GM12878 (cell line): ENCODE measurements around the gene OR2H1. TPM values are rescaled to one million over a fixed set of nuclear protein-coding genes. Genes with fewer than 3 reads are reported as not detected.

ENCODE experiments used
- ATAC-seq: fragments of 200-7000 bp; cut with Tn5 transposase; 3 replicates; pipeline ENCODE4 v1.9.1; 2020; ENCODE audit warnings: mild to moderate bottlenecking, moderate library complexity
- BruUV-seq: library from RNA; stranded (reverse); fragments of 400-500 nt; replicated peaks from 2 replicates; lab custom pipeline; 2021; lab: Mats Ljungman, UMichigan
- CTCF ChIA-PET: fragments of 300-600 bp; sonication (Branson Sonifier 250); formaldehyde crosslinking; extraction: SDS; loops from one replicate; lab custom pipeline; 2021; ENCODE audit warnings: inconsistent platforms; lab: Yijun Ruan, JAX
- POLR2A ChIA-PET: fragments of 350-600 bp; formaldehyde crosslinking; extraction: SDS; loops from one replicate; lab custom pipeline; 2021; ENCODE audit warnings: inconsistent platforms; lab: Charles Lee
- RAD21 ChIA-PET: fragments of 300-600 bp; sonication (Branson Sonifier 250); formaldehyde crosslinking; loops from one replicate; lab custom pipeline; 2023; ENCODE audit warnings: antibody characterized with exemption; ENCODE audit not compliant: unreplicated experiment; lab: Charles Lee
- SMC1A ChIA-PET: fragments of 300-600 bp; sonication (Branson Sonifier 250); formaldehyde crosslinking; loops from one replicate; lab custom pipeline; 2023; ENCODE audit not compliant: unreplicated experiment, uncharacterized antibody; lab: Charles Lee
- DNase-seq: peaks from one replicate; pipeline ENCODE4 v3.0.0-alpha.2; 2011; ENCODE audit warnings: low read depth, low spot score
- FAIRE-seq: peaks from 3 replicates; lab custom pipeline; 2011; peaks lifted over from hg19 to GRCh38; lab: Jason Lieb, UNC
- H2AFZ ChIP-seq: 2 replicates; pipeline ENCODE4 v1.6.0; 2011; ENCODE audit warnings: low read depth, low read length, control low read depth; ENCODE audit not compliant: control insufficient read depth
- H3K27ac ChIP-seq: 2 replicates; pipeline ENCODE4 v1.5.1; 2011; ENCODE audit warnings: control low read depth; ENCODE audit not compliant: control insufficient read depth, insufficient read depth
- H3K27me3 ChIP-seq, 2 experiments: replicated peaks in 1 of 2; 2 replicates each; pipeline versions ENCODE4 v1.6.0 to v1.6.1; 2011; ENCODE audit warnings: low read length in 1 of 2; ENCODE audit not compliant: control insufficient read depth in 2 of 2, insufficient read depth in 2 of 2
- H3K36me3 ChIP-seq, 2 experiments: 2 replicates each; pipeline ENCODE4 v1.5.1; 2011; ENCODE audit warnings: low read length in 1 of 2; ENCODE audit not compliant: control insufficient read depth in 2 of 2, insufficient read depth in 2 of 2
- H3K4me1 ChIP-seq: 2 replicates; pipeline ENCODE4 v1.6.1; 2011; ENCODE audit warnings: mild to moderate bottlenecking, low read length, moderate library complexity, mixed read lengths; ENCODE audit not compliant: control insufficient read depth, insufficient read depth
- H3K4me2 ChIP-seq: 2 replicates; pipeline ENCODE4 v1.6.0; 2011; ENCODE audit warnings: control low read depth; ENCODE audit not compliant: control insufficient read depth, insufficient read depth
- H3K4me3 ChIP-seq: fragments of 200-600 bp; sonication (generic); 2 replicates; pipeline ENCODE4 v1.5.1; 2016
- H3K79me2 ChIP-seq: 2 replicates; pipeline ENCODE4 v1.6.0; 2011; ENCODE audit warnings: low read length; ENCODE audit not compliant: control insufficient read depth, insufficient read depth
- H3K9ac ChIP-seq: 2 replicates; pipeline ENCODE4 v1.8.0; 2011; ENCODE audit warnings: low read length, control low read depth, mixed read lengths; ENCODE audit not compliant: control insufficient read depth, insufficient read depth
- H3K9me3 ChIP-seq: replicated peaks from 3 replicates; pipeline ENCODE4 v1.5.1; 2011; ENCODE audit warnings: mild to moderate bottlenecking, low read length; ENCODE audit not compliant: control insufficient read depth, insufficient read depth
- H4K20me1 ChIP-seq: 2 replicates; pipeline ENCODE4 v1.6.0; 2011; ENCODE audit not compliant: control insufficient read depth, insufficient read depth
- CHD2 ChIP-seq: IDR thresholded peaks from 2 replicates; pipeline ENCODE4 v1.6.1; 2011; ENCODE audit warnings: low read depth, low read length, improper control_type of control experiment, borderline replicate concordance
- HCFC1 ChIP-seq: fragments of 150-350 bp; IDR thresholded peaks from 2 replicates; pipeline ENCODE4 v1.6.1; 2014; ENCODE audit warnings: low read length
- HSF1 ChIP-seq: fragments of 150-350 bp; IDR thresholded peaks from 2 replicates; pipeline ENCODE4 v1.6.1; 2014; ENCODE audit warnings: mild to moderate bottlenecking, low read depth, low read length
- IRF3 ChIP-seq: fragments of 450-650 bp; IDR thresholded peaks from 2 replicates; pipeline ENCODE4 v1.6.1; 2014; ENCODE audit warnings: mild to moderate bottlenecking
- LARP7 ChIP-seq: fragments of 450-650 bp; IDR thresholded peaks from 2 replicates; pipeline ENCODE4 v1.6.1; 2017; ENCODE audit warnings: mild to moderate bottlenecking
- PBX3 ChIP-seq: IDR thresholded peaks from 2 replicates; pipeline ENCODE4 v1.6.1; 2011; ENCODE audit warnings: mild to moderate bottlenecking, low read depth, low read length, moderate library complexity; ENCODE audit not compliant: insufficient replicate concordance
- POU2F2 ChIP-seq: IDR thresholded peaks from 3 replicates; pipeline ENCODE4 v1.6.1; 2011; ENCODE audit warnings: low read depth, mild to moderate bottlenecking, low read length, borderline replicate concordance
- RFX5 ChIP-seq: IDR thresholded peaks from 2 replicates; pipeline ENCODE4 v1.6.1; 2011; ENCODE audit warnings: low read depth, low read length, improper control_type of control experiment
- STAT3 ChIP-seq: IDR thresholded peaks from 2 replicates; pipeline ENCODE4 v1.6.1; 2011; ENCODE audit warnings: low read depth, low read length, improper control_type of control experiment
- TAF1 ChIP-seq: IDR thresholded peaks from 2 replicates; pipeline ENCODE4 v1.6.1; 2011; ENCODE audit warnings: mild to moderate bottlenecking, low read depth, low read length, borderline replicate concordance
- YBX1 ChIP-seq: fragments of 450-650 bp; IDR thresholded peaks from 2 replicates; pipeline ENCODE4 v1.6.1; 2016; ENCODE audit warnings: antibody characterized with exemption
- WGBS: methylation state at CpG from one replicate; pipeline ENCODE4 v1.1.6; 2016; ENCODE audit warnings: low lambda C conversion rate; ENCODE audit not compliant: insufficient replicate concordance, insufficient coverage; ENCODE audit errors: missing lambda C conversion rate; 5-methylcytosine and 5-hydroxymethylcytosine counted together
- in situ Hi-C: fragments of 300-500 bp; cut with MboI; formaldehyde crosslinking; loops from 9 replicates; pipeline ENCODE4 v1.14.3; 2018; ENCODE audit warnings: mixed read lengths
- intact Hi-C: fragments of 100-400 bp; cut with micrococcal nuclease; formaldehyde crosslinking; loops from one replicate; pipeline ENCODE4 v1.14.2; 2022; ENCODE audit not compliant: unreplicated experiment
- polyA plus RNA-seq, 11 experiments: library from polyadenylated mRNA; depleted of rRNA in 4 of 11; unstranded in 6 of 11; stranded (reverse) in 5 of 11; fragments of >200 nt; fragmentation: Nextera tagmentation in 4 of 11; fragmentation: Illumina TruSeq in 1 of 11; extraction: Ambion mirVana in 4 of 11; extraction: Trizol in 1 of 11; gene quantifications; 1 replicate in 1 of 11; 2 replicates in 10 of 11; pipeline versions ENCODE4 v1.2.1 to v1.2.3, GENCODE V29; 2011 to 2016; ENCODE audit warnings: inconsistent platforms in 2 of 11, missing spikeins in 2 of 11, low read depth in 1 of 11
- total RNA-seq, 4 experiments: library from RNA; depleted of rRNA in 3 of 4; stranded (reverse); fragments of >200 nt in 3 of 4; fragmentation: Illumina TruSeq in 1 of 4; extraction: Trizol in 1 of 4; gene quantifications; 2 replicates each; pipeline versions ENCODE4 v1.2.1 to v1.2.3, GENCODE V29; 2013 to 2021

OR2H1 gene
- total and polyA plus RNA-seq, 10 of the 15 experiments (the other 5 are each of a cell fraction or from before 2014, with no cell fraction given) = not detected

GRCh38 chr6:29494131-29494530 is 37.2 kb downstream of the OR2H1 start:
- H3K9ac ChIP-seq = no peak overlapping the region
- no peak overlapping the region for H3K4me2 ChIP-seq
- no TSS peak for BruUV-seq
- no peak overlapping the region for H3K27ac ChIP-seq
- intact Hi-C loops (no loop called here), in situ Hi-C loops (no loop called here)
- H3K4me3 ChIP-seq = no peak overlapping the region
- RAD21 ChIA-PET = no interaction called here
- no peak for TF ChIP-seq TAF1
- no peak for TF ChIP-seq STAT3
- no peak for TF ChIP-seq RFX5
- no peak for TF ChIP-seq CHD2
- no peak for TF ChIP-seq POU2F2
- no peak for TF ChIP-seq IRF3
- TF ChIP-seq HSF1 = no peak
- no peak for TF ChIP-seq PBX3
- TF ChIP-seq LARP7 = no peak
- TF ChIP-seq YBX1 = no peak
- TF ChIP-seq HCFC1 = no peak
- H2AFZ ChIP-seq = no peak overlapping the region
- no peaks in the 10 kb centered on the region for H3K4me1 ChIP-seq
- SMC1A ChIA-PET = interaction anchor here (0.9 to 1.8 kb wide), 2 partner anchors 11 to 78 kb away, joined by 3 read pairs; no protein-coding TSS in a partner anchor
- no peaks in the 10 kb centered on the region for H3K9me3 ChIP-seq
- POLR2A ChIA-PET = no interaction called here
- no peaks in the 10 kb centered on the region for H3K36me3 ChIP-seq
- FAIRE-seq (no peak), ATAC-seq (no peak), DNase-seq (no peak)
- no peaks in the 10 kb centered on the region for H3K27me3 ChIP-seq
- H3K79me2 ChIP-seq = no peaks in the 10 kb centered on the region
- CTCF ChIA-PET = interaction anchor here (1.4 kb wide), 1 partner anchor 44 kb away, joined by 3 read pairs; no protein-coding TSS in a partner anchor
- WGBS = 17% methylated on average over 2 of the region's 2 CpGs
- H4K20me1 ChIP-seq = no peaks in the 10 kb centered on the region
